Mucosa of gallbladder (tissue), 1 donor: ENCODE data around the gene TSPAN5. TPM values are rescaled to one million over a fixed set of nuclear protein-coding genes. Genes with fewer than 3 reads are reported as not detected.

Experiments
- DNase-seq: peaks from one replicate; pipeline ENCODE4 v3.0.0-alpha.2; 2020; ENCODE audit warnings: low spot score
- total RNA-seq: library from RNA; stranded (reverse); gene quantifications from one replicate; pipeline ENCODE4 v1.2.1, GENCODE V29; 2021
- donor health status: DM: no; HTN: no; CAD: no.

TSPAN5 gene
- total RNA-seq, 1 donor from 2014 or later: 3.2 TPM

DNA sequence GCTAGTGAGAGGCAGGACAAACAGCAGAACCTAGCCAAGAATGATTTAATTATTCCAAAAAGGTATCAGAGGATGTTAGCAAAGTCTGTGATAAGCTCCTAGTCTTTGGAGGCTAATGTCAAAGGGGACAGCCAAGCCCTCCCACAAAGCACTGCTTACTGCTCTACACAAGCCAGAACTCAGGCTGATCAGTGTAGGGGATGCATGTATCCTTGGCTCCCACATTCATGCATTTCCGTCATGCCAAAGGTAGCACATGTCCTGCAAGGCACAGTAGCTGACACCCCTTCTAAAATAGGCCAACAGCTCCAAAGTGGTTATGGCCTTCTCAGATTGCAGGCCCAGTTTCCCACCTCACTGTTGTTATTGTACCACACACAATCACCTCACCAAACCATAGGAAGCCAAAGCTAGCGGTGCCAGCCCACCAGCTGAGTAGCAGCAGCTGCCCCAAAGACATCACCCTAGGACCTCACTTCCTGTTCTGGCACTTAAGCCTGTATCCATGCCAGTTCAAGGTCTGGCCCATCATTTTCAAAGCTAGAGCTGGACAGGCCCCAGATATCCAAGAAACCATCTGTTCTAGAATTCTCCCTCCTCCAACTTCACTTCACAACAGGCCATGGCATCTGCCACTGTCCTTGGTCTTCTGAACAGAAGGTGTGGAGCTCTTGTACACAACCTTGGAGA is 40.9 kb downstream of the TSPAN5 start:
- DNase-seq: no peak

DNA sequence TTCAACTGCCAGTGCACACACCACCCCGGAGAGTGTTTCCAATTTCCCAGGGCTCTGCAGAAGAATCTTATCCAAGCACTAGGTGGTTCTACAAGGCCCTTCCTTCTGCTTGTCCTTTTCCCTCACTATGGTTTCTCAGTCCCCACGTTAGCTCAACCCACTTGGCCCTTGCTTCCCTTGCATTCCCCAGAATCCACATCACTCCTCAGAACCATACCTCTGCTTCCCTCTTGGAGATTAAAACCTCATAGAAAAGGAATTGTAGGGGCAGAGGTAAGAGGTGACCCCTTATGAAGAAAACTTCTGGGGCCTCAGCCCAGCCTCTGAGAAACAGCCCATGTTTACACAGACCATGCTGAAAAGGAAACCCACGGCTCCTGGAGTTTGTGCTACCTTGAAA is 42.4 kb downstream of the TSPAN5 start:
- no peak for DNase-seq

- DNase-seq: no peak
These were observed 43.7 kb downstream of the TSPAN5 start for GRCh38 chr4:98614662-98615061.

- DNase-seq: no peak
These were observed 44.3 kb downstream of the TSPAN5 start for GRCh38 chr4:98614094-98614493.

- DNase-seq: no peak
These were observed 44.8 kb downstream of the TSPAN5 start for GRCh38 chr4:98613453-98614075.

DNA sequence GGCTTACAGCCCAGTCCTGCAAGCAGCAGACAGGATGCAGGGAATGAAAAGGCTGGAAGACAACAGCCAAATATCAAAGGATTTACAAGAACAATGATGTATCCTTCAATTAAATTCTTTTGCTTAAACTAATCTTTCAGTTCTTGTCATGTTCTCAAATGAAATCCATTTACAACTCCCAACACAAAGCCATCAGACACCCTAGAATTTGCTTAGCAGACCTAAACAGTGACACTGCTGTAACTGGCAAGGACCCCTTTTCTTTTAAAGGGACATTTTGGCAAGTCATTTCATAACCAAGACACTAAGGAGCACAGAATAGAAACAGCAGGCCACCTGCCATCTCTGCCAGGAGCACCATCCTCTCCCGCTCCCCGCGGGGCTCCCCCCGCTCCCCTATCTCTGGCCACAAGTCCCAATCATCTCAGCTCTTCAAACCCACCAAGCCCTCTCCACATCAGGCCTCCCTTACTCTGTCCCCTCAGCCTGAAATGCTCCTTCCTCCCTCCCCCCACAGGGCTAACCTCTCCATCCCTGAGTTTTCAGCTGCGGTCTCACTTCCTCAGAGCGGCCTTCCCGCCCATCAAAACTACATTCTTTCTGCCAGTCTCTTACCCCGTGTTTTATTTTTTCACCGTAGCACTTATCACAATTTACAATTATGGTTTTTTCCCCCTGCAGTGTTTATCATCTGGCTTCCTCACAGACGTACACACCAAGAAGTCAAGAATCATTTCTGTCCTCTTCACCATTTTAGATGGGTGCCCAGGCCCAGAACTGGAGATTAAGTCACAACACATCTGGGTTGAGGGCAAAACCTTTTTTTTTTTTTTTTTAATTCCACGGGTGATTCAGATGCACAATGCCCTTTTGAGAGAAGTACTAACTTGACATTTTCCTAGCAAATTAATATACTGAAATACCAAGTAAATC is 45.8 kb downstream of the TSPAN5 start:
- no peak for DNase-seq

- DNase-seq: no peak
These were observed 46.6 kb downstream of the TSPAN5 start for GRCh38 chr4:98611677-98612317.

GRCh38 chr4:98610926-98611676 is 47.3 kb downstream of the TSPAN5 start:
- no peak for DNase-seq

GRCh38 chr4:98610431-98610830 is 48.0 kb downstream of the TSPAN5 start:
- DNase-seq: no peak

- no peak for DNase-seq
These were observed 48.5 kb downstream of the TSPAN5 start for GRCh38 chr4:98609934-98610333.

- DNase-seq: no peak
These were observed 50.1 kb downstream of the TSPAN5 start for GRCh38 chr4:98608356-98608755.

DNA sequence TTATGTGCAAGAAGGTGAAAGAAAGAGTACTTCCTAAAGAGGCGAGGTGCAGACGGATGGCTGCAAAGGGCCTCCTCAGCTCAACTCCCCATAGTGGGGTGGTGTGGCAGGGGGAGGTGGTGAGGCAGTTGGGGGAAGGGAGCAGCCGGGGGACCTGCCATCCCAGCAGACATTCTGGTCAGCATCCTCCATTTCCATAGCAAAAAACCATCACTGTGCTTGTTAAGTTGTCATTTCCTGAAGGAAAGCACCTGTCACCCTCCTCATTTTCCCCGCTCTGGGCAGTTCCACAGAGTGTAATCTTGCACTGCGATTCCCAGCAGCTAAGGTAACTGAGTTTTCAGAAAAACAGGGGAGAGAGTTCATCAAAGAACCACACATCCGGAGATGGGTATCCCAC is 51.5 kb downstream of the TSPAN5 start:
- no peak for DNase-seq

DNA sequence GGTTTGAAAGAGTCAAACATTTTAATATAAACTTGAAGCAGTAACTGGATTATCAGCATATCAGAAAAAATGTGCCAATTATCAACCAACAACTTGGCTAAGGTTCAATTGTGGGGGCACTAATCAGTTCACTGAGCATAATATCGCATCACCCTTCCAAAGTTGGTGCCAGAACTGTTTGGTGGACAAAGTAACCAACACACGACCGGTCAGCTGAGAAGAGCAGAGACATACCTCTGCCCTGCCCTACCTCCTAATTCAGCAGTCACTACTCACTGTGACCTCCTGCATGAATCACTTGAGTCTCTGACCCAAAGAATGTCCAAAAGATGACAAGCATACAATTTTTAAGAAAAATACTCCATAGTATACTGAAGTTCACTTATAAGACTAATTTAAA is 53.2 kb downstream of the TSPAN5 start:
- no peak for DNase-seq

- DNase-seq: no peak
These were observed 53.7 kb downstream of the TSPAN5 start for GRCh38 chr4:98604723-98605122.

GRCh38 chr4:98603683-98604521 is 54.5 kb downstream of the TSPAN5 start:
- DNase-seq: no peak

- no peak for DNase-seq
These were observed 56.1 kb downstream of the TSPAN5 start for GRCh38 chr4:98602270-98602669.

DNA sequence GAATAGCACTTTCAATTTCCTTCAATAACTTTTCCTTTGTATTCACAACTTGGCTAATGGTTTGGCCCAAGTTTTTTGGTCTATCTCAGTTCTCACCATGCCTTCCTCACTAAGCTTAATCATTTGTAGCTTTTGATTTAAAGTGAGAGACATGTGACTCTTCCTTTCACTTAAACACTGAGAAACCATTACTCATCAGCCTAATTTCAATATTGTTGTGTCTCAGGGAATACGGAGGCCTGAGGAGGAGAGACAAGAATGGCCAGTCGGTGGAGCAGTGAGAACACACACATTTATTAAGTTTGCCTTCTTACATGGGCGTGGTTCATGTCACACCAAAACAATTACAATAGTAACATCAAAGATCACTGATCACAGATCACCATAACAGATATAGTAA is 56.7 kb downstream of the TSPAN5 start:
- no peak for DNase-seq

- no peak for DNase-seq
These were observed 58.7 kb downstream of the TSPAN5 start for GRCh38 chr4:98599617-98600205.

DNA sequence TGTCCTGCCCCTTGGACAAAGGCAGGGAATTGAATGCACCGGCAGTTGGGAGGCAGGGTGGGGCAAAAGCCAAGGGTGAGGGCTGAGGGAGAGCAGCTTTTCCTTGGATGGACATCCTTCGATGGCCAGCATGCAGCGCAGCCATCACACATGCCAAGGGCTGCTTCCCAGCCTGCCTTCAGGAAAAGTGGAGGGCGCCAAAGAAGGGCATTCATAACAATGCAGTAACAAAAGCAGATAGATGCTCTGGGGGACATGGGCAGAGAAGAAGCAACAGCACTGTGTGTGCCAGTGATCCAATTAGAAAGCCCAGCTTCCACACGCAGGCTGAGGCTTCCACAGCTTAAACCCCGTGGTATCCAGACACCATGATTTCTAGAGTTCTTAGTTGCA is 71.5 kb downstream of the TSPAN5 start:
- DNase-seq: no peak
